ENCODE results near the gene COL17A1.

Gene COL17A1

DNA sequence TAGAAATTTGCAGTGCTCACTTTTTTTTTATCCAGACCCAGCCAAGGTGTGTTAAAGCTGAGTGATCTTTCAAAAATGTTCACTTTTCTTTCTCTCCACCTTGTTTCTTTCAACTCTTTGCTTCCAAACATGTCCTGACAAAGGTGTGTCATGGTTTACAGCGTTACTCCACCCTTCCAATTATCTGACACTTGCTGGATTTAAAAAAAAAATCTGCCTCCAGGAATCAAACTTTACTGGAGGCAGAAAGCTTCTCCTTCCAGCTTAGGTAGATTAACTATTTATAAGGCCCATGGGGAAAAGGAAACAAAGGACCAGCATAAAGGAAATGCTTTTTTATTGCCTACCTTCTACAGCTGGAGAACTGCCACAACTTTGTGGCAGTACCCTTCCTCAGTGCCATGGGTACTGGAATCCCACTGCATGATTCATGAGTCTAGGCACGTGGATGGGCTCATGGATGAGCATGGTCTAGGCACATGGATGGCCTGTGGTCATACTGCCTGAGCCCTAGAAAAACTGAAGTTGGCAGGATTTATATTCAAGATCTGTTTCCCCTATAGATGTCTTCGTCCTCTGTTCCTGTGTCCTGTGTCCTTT is at the start of gene COL17A1:
Gene COL17A1 (minus strand): TSS at position 80 of the 600 bp plus-strand sequence. CDS start 5,207 bp downstream, outside the sequence.
- DNase-seq (ENCODE audit: low read depth): no peak

GRCh38 chr10:104130041-104130440 is 44.4 kb upstream of the COL17A1 start:
- DNase-seq (ENCODE audit: low read depth): no peak

DNA sequence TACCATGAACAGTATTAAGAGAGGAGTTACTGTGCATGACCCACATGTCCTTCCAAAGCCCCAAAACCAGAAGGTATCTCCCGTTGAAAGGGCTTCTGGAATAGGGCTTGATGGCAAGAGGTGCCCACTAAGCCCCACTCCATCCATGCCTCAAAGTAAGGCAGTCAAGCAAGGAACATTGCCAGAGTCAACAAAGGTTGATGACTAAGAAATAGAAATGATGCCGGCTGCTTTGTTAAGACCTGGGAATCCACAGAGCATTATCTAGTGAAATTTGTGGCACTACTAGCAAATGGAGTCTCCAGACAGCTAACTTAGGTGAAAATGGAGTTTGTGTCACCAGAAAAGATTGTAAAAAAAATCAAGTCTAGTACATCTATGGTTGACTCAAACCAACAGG is 42.5 kb upstream of the COL17A1 start:
- no peak for DNase-seq (ENCODE audit: low read depth)

DNA sequence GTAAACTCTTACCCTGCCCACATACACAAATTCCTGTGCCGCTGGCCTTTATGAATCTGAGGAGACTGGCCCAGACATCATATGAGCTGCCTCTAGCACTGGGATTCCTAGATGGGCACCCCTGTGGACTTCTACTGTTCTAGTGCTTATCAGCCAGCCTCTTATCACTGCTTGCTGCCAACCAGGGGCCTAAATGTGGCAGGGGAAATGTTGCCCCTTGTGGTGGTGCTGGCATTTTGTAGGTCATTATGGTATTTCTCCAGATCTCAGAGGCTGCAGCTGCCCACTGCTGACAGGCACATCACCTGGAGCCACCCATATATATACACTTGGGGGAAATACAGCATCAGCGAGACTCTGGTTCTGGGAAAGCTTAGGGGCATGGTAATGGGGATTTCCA is 41.7 kb upstream of the COL17A1 start:
- DNase-seq (ENCODE audit: low read depth): no peak

DNA sequence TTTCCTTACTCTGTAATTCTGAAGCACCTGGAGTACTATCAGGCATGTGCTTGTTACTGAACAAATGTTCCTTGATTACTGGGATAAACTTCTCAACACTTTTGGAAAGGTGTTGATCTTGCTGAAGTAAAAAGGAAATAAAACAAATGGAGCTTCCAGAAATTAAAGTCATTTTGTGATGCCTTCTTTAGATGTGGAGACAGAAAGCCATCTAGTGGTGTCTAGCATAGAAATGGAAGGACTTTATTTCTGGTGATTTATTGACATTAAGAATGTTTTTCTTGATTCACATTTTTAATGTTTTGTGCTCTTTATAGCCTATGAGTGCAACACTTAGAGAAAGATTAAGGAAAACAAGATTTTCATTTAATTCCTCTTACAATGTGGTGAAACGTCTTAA is 37.7 kb upstream of the COL17A1 start:
- no peak for DNase-seq (ENCODE audit: low read depth)

DNA sequence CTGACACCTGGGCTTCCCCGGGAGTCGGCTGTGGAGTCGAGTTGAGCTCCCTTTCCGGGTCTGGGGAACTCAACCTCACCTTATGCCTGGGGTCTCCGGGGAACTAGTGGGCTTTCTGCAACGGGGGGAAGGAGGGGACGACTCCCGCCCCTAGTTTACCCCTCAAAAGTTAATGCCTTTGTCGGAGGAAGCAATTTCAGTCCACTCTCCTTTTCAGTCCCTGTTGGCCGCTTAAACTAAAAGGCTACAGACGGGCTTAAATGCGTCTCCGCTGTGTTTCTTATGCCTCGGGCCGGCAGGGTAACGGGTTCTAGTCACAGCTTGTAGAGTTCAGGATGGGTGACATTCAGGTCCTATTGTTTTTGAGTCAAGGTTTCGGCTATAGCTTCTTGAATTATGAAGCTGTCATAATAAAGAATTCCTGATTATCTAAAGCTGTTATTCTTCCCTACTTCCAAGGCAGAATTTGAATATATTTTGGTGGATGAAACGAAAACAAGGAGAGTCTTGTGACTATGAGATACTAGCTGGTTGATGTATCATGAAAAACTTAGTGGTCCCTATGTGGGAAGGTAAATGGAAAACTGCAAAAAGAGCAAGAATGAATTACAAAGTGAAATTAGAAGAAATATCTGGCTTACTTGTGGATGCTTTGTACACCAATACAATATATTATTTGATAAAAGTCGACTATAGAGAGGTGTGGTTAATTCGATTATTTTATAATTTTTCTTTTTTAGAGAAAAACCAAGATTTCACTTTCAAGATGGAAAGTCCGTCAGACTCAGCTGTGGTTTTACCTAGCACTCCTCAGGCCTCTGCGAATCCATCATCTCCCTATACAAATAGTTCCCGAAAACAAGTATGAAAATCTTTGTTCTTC is 36.8 kb upstream of the COL17A1 start:
- no peak for DNase-seq (ENCODE audit: low read depth)

- peak; percentile 96 for DNase-seq (ENCODE audit: low read depth)
These were observed 36.0 kb upstream of the COL17A1 start, which contains the start of gene SFR1 for GRCh38 chr10:104121485-104122224. SFR1 (plus strand) TSS chr10:104122171; CDS start chr10:104122184, 13 bp downstream.

DNA sequence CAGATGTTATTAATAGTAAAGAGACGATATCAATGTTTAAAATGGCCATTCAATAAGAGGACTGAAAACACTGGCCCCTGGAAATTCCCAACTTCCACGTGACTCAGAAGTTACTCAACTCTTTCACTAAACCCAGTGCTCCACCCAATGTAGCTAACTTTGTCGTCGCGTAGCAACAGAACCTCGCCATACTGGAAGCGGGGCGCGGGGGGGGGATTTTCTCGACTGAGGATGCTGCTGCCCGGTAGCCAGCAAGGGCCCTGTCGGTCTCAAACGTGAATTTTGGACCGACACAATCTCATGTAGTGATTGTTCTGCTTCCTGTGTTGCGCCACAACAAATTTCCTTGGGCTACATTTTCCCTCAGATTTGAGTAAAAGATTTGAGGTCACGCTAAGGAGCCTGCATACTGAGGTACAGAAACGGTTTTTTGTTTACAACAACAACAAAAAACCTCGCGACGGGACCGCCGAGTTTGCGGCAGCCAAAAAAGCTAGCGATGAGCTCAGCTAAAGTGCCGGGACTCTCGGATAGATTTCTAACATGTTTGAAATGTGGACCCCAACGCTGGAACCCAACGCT is 35.3 kb upstream of the COL17A1 start:
- DNase-seq (ENCODE audit: low read depth): peak; percentile 95

DNA sequence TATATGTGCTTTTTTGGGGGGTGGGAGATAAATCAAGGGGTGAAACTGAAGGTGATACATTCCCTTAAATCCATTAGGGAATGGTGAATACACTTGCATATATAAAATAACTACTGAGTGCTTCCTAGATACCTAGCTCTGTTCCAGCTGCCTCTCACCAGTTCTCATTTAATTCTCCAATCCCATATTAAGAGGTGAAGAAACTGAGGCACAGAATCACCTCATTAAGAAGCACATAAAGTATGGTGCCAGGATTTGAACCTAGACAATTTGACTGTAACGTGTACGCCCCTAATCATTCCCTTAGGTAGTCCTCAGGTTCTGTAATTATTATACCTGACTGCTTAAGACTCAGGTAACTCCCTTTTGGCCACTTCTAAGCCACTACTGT is 34.8 kb upstream of the COL17A1 start:
- no peak for DNase-seq (ENCODE audit: low read depth)

GRCh38 chr10:104119996-104120395 is 34.3 kb upstream of the COL17A1 start:
- no peak for DNase-seq (ENCODE audit: low read depth)

GRCh38 chr10:104117839-104118323 is 32.2 kb upstream of the COL17A1 start:
- peak; percentile 81 for DNase-seq (ENCODE audit: low read depth)

DNA sequence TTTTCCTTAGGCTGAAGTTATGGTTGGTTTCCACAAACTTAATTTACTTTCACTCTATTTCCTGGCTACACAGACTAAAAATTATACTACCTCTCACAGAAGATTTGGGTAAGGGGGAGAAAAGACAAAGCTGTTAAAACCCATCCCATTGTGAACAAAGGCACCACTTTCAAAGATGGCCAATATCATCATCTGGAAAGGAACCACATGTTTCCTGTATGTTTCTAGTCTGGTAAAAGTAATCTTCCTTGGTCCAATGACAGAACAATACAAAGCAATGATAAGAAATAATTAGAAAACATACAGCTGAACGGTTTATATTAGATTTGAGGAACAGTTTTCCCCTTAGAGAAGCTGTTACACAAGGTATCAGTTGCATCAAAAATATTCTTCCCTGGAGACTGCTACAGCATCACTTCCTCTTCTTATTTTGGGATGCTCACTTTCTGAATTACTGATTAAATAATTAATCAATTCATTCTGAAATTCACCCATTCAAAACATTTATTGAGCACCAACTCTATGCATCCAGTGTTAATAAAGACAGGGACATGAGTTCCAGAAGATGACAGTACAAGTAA is 27.8 kb upstream of the COL17A1 start:
- DNase-seq (ENCODE audit: low read depth): no peak

GRCh38 chr10:104109908-104110662 is 24.4 kb upstream of the COL17A1 start:
- DNase-seq (ENCODE audit: low read depth): peak; percentile 91

DNA sequence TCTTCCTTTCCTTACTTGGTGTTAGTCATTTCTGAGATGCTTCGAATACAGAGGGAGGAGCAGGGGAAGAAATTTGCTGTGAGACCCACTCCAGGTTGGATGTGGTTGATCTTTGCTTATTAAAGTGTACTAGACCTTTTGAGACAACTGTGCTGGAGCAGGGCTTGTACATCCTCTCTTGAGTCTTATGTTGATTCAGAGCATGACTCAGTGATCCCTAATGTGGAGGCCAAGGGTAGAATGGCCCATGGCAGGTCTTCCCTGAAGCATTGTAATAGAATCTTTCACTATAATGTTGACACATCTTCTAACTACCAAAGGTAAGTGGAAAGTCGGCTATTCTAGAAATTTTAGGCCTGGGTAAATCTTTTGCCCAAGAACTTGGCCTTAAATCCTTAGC is 19.2 kb upstream of the COL17A1 start:
- no peak for DNase-seq (ENCODE audit: low read depth)

- DNase-seq (ENCODE audit: low read depth): no peak
These were observed 18.7 kb upstream of the COL17A1 start for GRCh38 chr10:104104418-104104817.

DNA sequence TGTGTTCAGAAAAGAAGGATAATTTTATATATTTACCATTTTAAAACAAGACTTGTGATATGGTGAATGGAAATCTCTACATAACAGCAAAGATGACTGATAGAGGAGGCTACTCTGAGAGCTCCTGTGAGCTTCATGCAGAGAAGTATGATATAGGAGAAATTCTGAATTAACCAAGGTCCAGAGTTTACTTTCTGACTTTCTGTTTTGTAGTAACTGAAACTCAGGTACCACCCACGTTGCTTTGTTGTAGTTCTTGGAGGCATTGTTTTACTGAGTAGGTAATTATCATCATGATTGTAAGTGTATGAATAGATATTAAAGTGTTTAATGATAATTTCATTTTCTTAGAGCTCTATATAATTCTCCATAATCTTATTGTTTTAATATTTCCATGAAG is 18.3 kb upstream of the COL17A1 start:
- no peak for DNase-seq (ENCODE audit: low read depth)

DNA sequence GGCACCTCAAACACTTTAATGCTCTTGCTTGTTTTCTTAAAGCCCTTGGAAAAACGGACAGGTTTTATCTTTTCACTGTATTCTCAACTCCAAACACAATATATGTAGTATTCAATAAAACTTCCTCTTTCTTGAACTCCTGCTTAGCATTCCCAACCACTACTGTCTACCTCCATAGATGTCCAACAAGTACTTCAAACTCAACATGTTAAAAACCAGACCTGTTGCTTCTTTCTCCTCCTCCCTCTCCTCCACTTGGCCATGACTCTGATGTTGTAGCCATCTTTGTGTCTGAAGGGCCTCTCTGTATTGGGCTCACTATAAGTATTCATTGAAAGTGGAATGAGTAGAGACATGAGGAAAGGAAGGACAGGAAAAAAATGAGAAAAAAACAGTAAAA is 16.2 kb upstream of the COL17A1 start:
- DNase-seq (ENCODE audit: low read depth): no peak

DNA sequence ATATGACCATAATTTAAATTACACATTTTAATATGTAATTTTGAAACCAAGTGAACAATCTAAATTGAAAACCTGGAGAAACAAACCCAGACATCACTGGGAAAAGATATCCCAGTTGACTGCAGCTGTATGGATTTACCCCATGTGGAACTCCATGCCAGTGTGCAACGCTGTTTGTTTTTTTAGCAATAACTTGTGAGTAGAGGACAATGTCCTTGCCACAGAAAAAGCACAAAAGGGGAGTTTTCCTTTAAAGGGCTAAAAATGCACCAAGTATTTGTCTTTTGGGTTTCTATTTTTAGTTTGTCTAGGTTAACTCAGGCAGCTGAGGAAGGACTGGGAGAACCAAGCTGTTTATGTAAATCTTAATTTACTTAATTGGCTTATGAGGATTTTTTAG is 15.1 kb upstream of the COL17A1 start:
- DNase-seq (ENCODE audit: low read depth): no peak

- peak; percentile 21 for DNase-seq (ENCODE audit: low read depth)
These were observed 14.3 kb upstream of the COL17A1 start for GRCh38 chr10:104099941-104100340.

- DNase-seq (ENCODE audit: low read depth): peak; percentile 29
These were observed 13.6 kb upstream of the COL17A1 start for GRCh38 chr10:104099269-104099668.

- DNase-seq (ENCODE audit: low read depth): peak; percentile 90
These were observed 12.8 kb upstream of the COL17A1 start for GRCh38 chr10:104098358-104098925.
